K562 (cell line): ENCODE data around the gene REM1. TPM values are rescaled to one million over a fixed set of nuclear protein-coding genes. Genes with fewer than 3 reads are reported as not detected.

Experiments used
- ARID1B ChIP-seq: fragments of 450-650 bp; IDR thresholded peaks from 2 replicates; pipeline ENCODE4 v1.6.1; 2016; ENCODE audit warnings: antibody characterized with exemption, mild to moderate bottlenecking, inconsistent platforms
- ARID3B ChIP-seq: fragments of 250-450 bp; sonication (Bioruptor Pico); IDR thresholded peaks from 2 replicates; pipeline ENCODE4 v1.4.0; 2020; ENCODE audit warnings: borderline replicate concordance
- CBX2 ChIP-seq: fragments of 200-600 bp; sonication (generic); IDR thresholded peaks from one replicate; pipeline ENCODE4 v1.6.1; 2012; ENCODE audit warnings: mild to moderate bottlenecking, low read length, inconsistent platforms; ENCODE audit not compliant: insufficient read depth, poor library complexity, severe bottlenecking
- DMBX1 ChIP-seq: fragments of 250-450 bp; sonication (Bioruptor Pico); IDR thresholded peaks from 2 replicates; pipeline ENCODE4 v1.8.0; 2022; ENCODE audit warnings: inconsistent platforms, mild to moderate bottlenecking, moderate library complexity, borderline replicate concordance
- ETS2 ChIP-seq: IDR thresholded peaks from 2 replicates; pipeline ENCODE4 v1.6.1; 2016; ENCODE audit warnings: borderline replicate concordance, missing genetic modification characterization, mild to moderate bottlenecking, moderate library complexity, missing compliant biosample characterization; ENCODE audit not compliant: poor library complexity, severe bottlenecking
- FOXK2 ChIP-seq, 2 experiments: fragments of 450-650 bp; IDR thresholded peaks in 1 of 2; conservative IDR thresholded peaks in 1 of 2; 2 replicates each; pipeline ENCODE4 v1.6.1; 2016; ENCODE audit warnings: low read depth in 2 of 2, mild to moderate bottlenecking in 1 of 2
- GABPB1 ChIP-seq: sonication (generic); formaldehyde crosslinking; IDR thresholded peaks from 2 replicates; pipeline ENCODE4 v1.8.0; 2022; ENCODE audit warnings: mild to moderate bottlenecking, missing genetic modification reagents
- HBP1 ChIP-seq: fragments of 450-650 bp; formaldehyde crosslinking; IDR thresholded peaks from 2 replicates; pipeline ENCODE4 v1.4.0; 2022; ENCODE audit warnings: missing genetic modification characterization
- HMGN3 ChIP-seq: IDR thresholded peaks from 2 replicates; pipeline ENCODE4 v1.6.1; 2011; ENCODE audit warnings: borderline replicate concordance, low read depth, mild to moderate bottlenecking, mixed read lengths, low read length; ENCODE audit not compliant: insufficient read length; ENCODE audit errors: extremely low read depth
- IRF1 ChIP-seq: sonication (generic); formaldehyde crosslinking; IDR thresholded peaks from 2 replicates; pipeline ENCODE4 v1.8.0; 2022; ENCODE audit warnings: missing genetic modification reagents, mild to moderate bottlenecking, borderline replicate concordance
- NCOA2 ChIP-seq, 2 experiments: fragments of 450-650 bp; IDR thresholded peaks; 2 replicates each; pipeline ENCODE4 v1.6.1; 2018; ENCODE audit warnings: mild to moderate bottlenecking in 2 of 2, moderate library complexity in 1 of 2; ENCODE audit not compliant: partially characterized antibody in 2 of 2
- SLC30A9 ChIP-seq: fragments of 250-450 bp; sonication (Bioruptor Pico); IDR thresholded peaks from 2 replicates; pipeline ENCODE4 v1.8.0; 2022; ENCODE audit warnings: mild to moderate bottlenecking, moderate library complexity
- SMC3 ChIP-seq: conservative IDR thresholded peaks from 2 replicates; pipeline ENCODE4 v1.6.1; 2011; ENCODE audit warnings: low read depth, low read length, improper control_type of control experiment; ENCODE audit not compliant: insufficient read depth
- THRA ChIP-seq: fragments of 450-650 bp; IDR thresholded peaks from 2 replicates; pipeline ENCODE4 v1.6.1; 2017; ENCODE audit warnings: mild to moderate bottlenecking, moderate library complexity
- XRCC4 ChIP-seq: IDR thresholded peaks from one replicate; pipeline ENCODE4 v1.6.1; 2011; ENCODE audit not compliant: insufficient read depth, insufficient read length; ENCODE audit errors: extremely low read depth
- YBX1 ChIP-seq: fragments of 450-650 bp; IDR thresholded peaks from 2 replicates; pipeline ENCODE4 v1.7.1; 2016; ENCODE audit warnings: mild to moderate bottlenecking
- YY1 ChIP-seq, 3 experiments: IDR thresholded peaks; 2 replicates each; pipeline ENCODE4 v1.6.1; 2011; ENCODE audit warnings: low read length in 2 of 3, mild to moderate bottlenecking in 2 of 3, moderate library complexity in 2 of 3, borderline replicate concordance in 1 of 3, control low read depth in 1 of 3, low read depth in 1 of 3; ENCODE audit not compliant: insufficient read depth in 3 of 3, insufficient replicate concordance in 2 of 3, control insufficient read depth in 1 of 3, insufficient read length in 1 of 3; ENCODE audit errors: extremely low read depth in 1 of 3
- ZFP30 ChIP-seq: fragments of 250-450 bp; sonication (Bioruptor Pico); IDR thresholded peaks from 2 replicates; pipeline ENCODE4 v1.8.0; 2022; ENCODE audit warnings: moderate library complexity, mild to moderate bottlenecking, inconsistent platforms, borderline replicate concordance
- ZNF23 ChIP-seq: fragments of 250-450 bp; sonication (Bioruptor Pico); IDR thresholded peaks from 2 replicates; pipeline ENCODE4 v1.4.0; 2020; ENCODE audit warnings: mild to moderate bottlenecking
- ZNF561 ChIP-seq: fragments of 450-650 bp; formaldehyde crosslinking; conservative IDR thresholded peaks from 2 replicates; pipeline ENCODE4 v1.4.0; 2020; ENCODE audit warnings: mild to moderate bottlenecking, moderate library complexity
- polyA plus RNA-seq, 8 experiments: library from polyadenylated mRNA; depleted of rRNA in 4 of 8; stranded (reverse) in 5 of 8; unstranded in 3 of 8; fragments of >200 nt; fragmentation: Nextera tagmentation in 2 of 8; fragmentation: Illumina TruSeq in 1 of 8; extraction: Ambion mirVana in 2 of 8; extraction: Trizol in 1 of 8; gene quantifications; 2 replicates each; pipeline versions ENCODE4 v1.2.1 to v1.2.3, GENCODE V29; 2011 to 2014; ENCODE audit warnings: inconsistent platforms in 1 of 8, missing spikeins in 1 of 8
- total RNA-seq, 7 experiments: library from RNA; depleted of rRNA in 6 of 7; stranded (reverse); fragments of >200 nt in 6 of 7; fragmentation: Illumina TruSeq in 2 of 7; extraction: Trizol in 2 of 7; gene quantifications; 2 replicates each; pipeline versions ENCODE4 v1.2.1 to v1.2.3, GENCODE V29; 2011 to 2021; ENCODE audit warnings: low replicate concordance in 1 of 7

Gene REM1
- total and polyA plus RNA-seq, 9 of the 15 experiments (the other 6 are each of a cell fraction or from before 2014, with no cell fraction given): not detected

GRCh38 chr20:31514154-31515071 is 39.3 kb downstream of the REM1 start, which contains the start of gene HM13 (continued):
- TF ChIP-seq GABPB1 (CRISPR knock-in tag) (peak; percentile 98), XRCC4 (no peak), DMBX1 (CRISPR knock-in tag) (peak; percentile 95), ARID1B (no peak), ZNF23 (CRISPR knock-in tag) (no peak), YBX1 (no peak), IRF1 (CRISPR knock-in tag) (no peak), ZNF561 (CRISPR knock-in tag) (no peak), CBX2 (no peak), HBP1 (CRISPR knock-in tag) (no peak), ETS2 (tag) (peak; percentile 51), YY1 (IDR thresholded peaks at IDR 0.05; ENCODE audit: borderline replicate concordance in 1 of 3, control insufficient read depth in 1 of 3, extremely low read depth in 1 of 3, insufficient read depth in 3 of 3, insufficient read length in 1 of 3, insufficient replicate concordance in 2 of 3, low read depth in 1 of 3, low read length in 2 of 3) (peak in 2 of 3 experiments; percentile 76 to 79), ARID3B (CRISPR knock-in tag) (no peak), SLC30A9 (CRISPR knock-in tag) (no peak), FOXK2 (conservative IDR thresholded peaks at IDR 0.05 in 1 of 2, IDR thresholded peaks at IDR 0.05 in 1 of 2; ENCODE audit: low read depth in 2 of 2) (peak; percentile 81 to 90), THRA (no peak), NCOA2 (IDR thresholded peaks at IDR 0.05; ENCODE audit: partially characterized antibody in 2 of 2) (no peak), SMC3 (peak; percentile 34; the same call in 1 of the 2 replicates), HMGN3 (peak; percentile 87), ZFP30 (no peak)
